NCI-H1930 (cell line): ENCODE data around the gene TRA2A.

ENCODE experiments used
- DNase-seq, 2 experiments: peaks; one replicate each; lab custom pipeline; 2025; lab: John Stamatoyannopoulos, UW

The TRA2A gene

DNA sequence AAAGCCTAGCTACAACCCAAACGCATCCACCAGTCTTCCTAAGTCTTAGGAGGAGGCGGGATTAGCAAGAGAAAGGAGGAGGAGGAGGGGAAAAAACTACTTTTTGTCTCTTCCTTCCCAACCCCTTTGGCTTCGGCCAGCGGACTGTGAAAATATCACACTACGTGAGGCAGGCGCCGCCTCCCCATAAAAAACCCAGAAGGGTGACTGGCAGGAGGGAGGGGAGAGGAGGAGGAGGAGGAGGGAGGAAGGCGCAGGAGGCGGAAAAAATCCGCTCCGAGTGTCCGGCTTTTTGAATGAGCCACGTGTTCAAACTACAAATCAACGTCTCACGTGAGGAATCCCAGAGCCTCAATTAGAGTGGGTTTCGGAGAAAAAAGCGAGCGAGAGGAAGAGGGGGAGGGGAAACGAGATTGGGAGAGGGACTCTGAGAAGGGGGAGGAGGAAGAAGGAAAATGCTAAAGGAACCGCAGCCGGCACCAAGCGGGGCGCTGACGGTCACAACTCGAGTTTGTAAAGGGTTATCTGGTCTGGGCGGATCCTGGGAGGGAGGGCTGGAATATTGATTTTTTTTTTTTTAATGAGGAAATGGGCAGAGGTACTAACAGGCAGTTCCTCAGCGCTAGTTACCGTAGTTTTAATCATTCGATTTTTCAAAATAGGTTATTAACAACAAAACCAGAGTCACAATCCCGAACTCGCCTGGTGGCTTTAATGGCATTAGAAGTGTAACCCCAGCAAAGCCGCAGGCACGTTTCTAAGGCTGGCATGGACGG lies 61.3 kb downstream of the TRA2A start, which contains the start of gene IGF2BP3:
TSS of gene IGF2BP3 (minus strand) at position 162 of the 776 bp plus-strand sequence. CDS start 381 bp downstream, outside the sequence.
- peak; percentile 75 to 86 for DNase-seq

DNA sequence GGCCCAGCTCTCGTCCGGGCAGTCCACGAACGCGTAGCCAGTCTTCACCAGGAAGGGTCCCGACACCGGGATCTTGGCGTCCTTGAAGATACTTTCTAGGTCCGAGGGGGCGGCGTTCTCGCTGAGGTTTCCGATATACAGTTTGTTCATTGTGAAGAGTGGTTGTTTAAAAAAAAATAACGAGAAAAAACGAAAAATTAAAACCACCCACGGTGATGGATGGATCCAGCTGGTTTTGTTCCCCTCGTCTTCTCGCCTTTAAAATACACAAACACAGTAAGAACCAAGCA lies 61.9 kb downstream of the TRA2A start:
- no peak for DNase-seq

DNA sequence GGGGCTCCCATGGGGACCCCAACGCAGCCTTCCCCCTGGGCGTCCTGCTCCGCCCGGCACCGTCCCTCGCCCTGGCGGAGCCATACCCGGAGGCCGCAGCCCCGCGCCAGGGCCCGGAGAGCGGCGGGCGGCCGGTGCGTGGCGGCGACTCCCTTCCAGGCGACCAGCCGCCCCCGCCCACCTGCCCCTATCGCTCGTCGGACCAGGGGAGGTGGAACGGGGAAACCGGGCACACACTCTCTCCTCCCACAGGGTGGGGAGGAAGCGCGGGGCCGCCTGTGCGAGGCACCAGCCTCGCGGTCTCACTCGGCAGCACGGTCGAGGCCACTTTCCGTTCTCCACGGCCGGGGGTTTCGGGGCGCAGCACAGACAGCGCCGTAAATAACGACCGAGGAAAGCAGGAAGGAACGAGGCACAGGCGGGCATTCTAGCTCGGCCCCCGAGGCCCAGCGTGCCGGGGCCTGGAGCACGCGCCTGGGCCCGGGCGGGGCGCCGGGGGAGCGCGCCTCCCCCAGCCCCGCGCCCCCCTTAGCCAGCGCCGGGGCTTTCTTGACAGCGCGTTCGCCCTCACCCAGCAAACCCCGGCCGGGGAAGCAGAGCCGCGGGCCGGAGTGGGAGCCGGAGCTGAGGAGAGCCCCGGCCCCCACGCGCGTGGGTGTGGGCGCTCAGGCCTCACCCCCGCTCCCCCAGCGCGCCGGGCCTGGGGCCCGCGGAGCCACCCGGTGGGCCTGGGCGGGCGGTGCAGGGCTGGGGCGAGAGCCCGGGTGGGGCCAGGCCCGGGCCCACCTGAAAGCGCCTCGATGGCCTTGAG lies 62.4 kb downstream of the TRA2A start:
- DNase-seq, result no peak

DNA sequence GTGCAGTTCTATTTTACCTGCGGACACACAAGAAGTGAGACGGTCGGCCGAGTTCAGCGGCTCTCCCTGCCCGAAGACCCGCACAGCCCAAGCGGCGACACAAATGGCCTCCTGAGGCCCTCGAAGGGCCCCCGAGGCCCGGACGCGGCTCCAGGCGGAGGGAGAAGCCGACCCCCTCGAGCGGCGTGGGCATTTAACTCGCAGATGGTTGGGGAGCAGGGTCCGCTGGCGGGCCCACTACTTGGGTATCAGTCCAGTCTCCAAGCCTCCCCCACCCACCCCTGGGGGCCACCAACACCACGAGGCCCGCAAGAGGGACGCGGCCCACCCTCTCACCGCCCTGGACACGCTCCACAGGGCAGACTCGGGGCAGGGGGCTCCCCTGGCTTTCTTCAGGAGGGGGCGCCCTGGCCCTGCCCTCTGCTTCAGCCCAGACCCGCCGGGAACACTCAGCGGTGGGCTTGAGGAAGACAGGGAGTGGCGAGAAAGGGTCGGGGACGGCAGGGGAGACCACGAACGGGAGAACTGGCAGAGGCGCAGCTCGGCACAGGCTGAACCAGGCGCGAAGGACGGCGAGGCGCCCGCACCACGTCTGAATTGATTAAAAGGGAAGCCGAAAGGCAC lies 63.1 kb downstream of the TRA2A start:
- no peak for DNase-seq

DNA sequence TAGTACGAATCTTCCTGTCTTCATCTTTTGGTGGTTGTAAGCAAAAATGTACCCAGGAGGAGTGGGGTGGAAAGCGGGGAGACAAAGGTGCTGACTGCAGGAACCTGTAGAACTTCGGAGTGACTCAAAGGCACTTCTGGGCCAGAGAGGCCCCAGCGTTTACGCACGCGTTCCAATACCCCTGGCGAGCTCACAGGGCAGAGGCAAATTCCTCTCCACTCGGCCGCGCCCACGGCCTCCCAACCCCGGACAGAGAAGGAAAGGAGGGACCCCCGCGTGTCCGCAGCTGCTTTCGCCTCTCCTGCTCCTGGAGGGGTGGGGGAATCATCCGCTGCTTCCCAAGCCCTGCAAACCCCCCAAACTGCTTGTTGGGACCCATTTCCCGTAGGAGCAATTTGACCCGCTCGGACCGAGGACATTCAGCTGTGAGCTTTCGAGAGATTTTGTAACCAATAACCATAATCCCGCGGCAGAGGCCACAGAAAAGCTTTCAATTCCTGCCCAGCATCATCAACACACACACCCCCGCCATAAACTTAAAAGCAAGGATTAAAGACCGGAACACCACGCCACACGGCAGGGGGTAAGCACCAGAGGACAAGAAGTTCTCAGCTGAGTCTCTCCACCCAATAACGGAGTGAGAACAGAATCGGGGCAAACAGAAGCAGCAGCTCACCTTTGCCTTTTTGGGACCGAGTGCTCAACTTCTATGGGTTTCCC lies 63.8 kb downstream of the TRA2A start:
- no peak for DNase-seq

- no peak for DNase-seq
These were observed 64.4 kb downstream of the TRA2A start for GRCh38 chr7:23467291-23467805.

- DNase-seq, result no peak
These were observed 68.9 kb downstream of the TRA2A start for GRCh38 chr7:23462846-23463245.

DNA sequence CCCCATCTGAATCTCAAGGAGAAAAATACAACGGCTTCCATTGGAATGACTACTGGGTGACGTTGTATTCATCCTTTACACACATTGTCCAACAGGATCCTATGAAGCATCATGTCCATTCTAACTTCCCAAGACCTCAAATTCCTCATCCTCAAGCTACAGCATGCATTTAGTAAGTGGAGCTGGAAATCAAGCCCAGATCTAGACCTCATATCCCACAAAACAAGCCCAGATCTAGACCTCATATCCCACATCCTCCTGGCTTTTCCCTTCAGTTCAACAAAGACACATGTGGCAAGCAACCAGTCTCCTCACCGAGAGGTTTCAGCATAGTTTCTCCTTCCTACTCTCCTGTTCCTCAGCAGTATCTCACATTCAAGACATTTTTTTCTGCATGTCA lies 73.7 kb downstream of the TRA2A start:
- DNase-seq, result no peak

DNA sequence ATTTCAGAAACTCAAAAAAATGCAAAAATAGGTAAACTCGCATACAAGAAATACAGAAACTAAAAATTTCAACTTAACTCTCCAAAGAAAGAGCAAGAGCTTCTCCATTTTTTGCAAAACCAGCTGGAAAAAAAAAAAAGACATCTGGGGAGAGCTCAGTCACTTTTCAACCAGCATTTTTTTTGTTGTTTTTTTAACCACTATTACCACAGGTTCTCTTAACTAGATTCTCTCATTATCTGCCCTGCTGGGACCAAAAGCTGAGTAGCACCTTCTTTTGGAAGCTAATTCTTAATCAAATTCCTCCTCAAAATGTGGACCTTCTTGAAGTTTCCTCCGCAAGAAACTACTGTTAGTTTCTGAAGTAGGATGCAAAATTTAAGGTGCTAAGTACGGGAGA lies 75.7 kb downstream of the TRA2A start:
- no peak for DNase-seq

GRCh38 chr7:23454881-23455526 lies 76.8 kb downstream of the TRA2A start:
- DNase-seq, result no peak
